HepG2 (cell line): ENCODE data around the gene SAPCD2. TPM values are rescaled to one million over a fixed set of nuclear protein-coding genes. Genes with fewer than 3 reads are reported as not detected.

Source experiments
- ATAC-seq: fragments of 200-7000 bp; cut with Tn5 transposase; 3 replicates; pipeline ENCODE4 v1.9.1; 2020; ENCODE audit warnings: mild to moderate bottlenecking, moderate library complexity
- BruUV-seq: library from RNA; stranded (reverse); fragments of 400-500 nt; replicated peaks from 2 replicates; lab custom pipeline; 2021; lab: Mats Ljungman, UMichigan
- CTCF ChIA-PET: fragments of 300-600 bp; formaldehyde crosslinking; extraction: SDS; loops from one replicate; lab custom pipeline; 2021; ENCODE audit warnings: low total read pairs, inconsistent platforms, low intra/inter-chr PET ratio; lab: Yijun Ruan, JAX
- POLR2A ChIA-PET: fragments of 350-600 bp; sonication (Branson Sonifier 250); formaldehyde crosslinking; loops from one replicate; lab custom pipeline; 2020; ENCODE audit warnings: antibody characterized with exemption, inconsistent platforms; lab: Yijun Ruan, JAX
- DNase-seq: peaks from one replicate; pipeline ENCODE4 v3.0.0-alpha.2; 2015; ENCODE audit warnings: low spot score
- FAIRE-seq: peaks from 3 replicates; lab custom pipeline; 2011; peaks lifted over from hg19 to GRCh38; lab: Jason Lieb, UNC
- H2AFZ ChIP-seq: one replicate; pipeline ENCODE4 v1.6.1; 2011; ENCODE audit warnings: low read length, inconsistent platforms
- H3K27ac ChIP-seq: fragments of 300-600 bp; 3 replicates; pipeline ENCODE4 v1.8.0; 2011; ENCODE audit warnings: mixed run types, mild to moderate bottlenecking, mixed read lengths, low read length, inconsistent platforms; ENCODE audit not compliant: insufficient read depth; ENCODE audit errors: extremely low read length
- H3K27me3 ChIP-seq, 2 experiments: fragments of 200-600 bp in 1 of 2; 2 replicates in 1 of 2; 3 replicates in 1 of 2; pipeline versions ENCODE4 v1.6.0 to v1.8.0; 2011; ENCODE audit warnings: low read length in 2 of 2, mild to moderate bottlenecking in 2 of 2, moderate library complexity in 2 of 2, inconsistent platforms in 1 of 2; ENCODE audit not compliant: insufficient read depth in 2 of 2, control insufficient read depth in 1 of 2
- H3K36me3 ChIP-seq, 2 experiments: fragments of 200-600 bp in 1 of 2; replicated peaks in 1 of 2; 2 replicates in 1 of 2; 3 replicates in 1 of 2; pipeline versions ENCODE4 v1.5.1 to v1.8.0; 2011; ENCODE audit warnings: low read length in 2 of 2, inconsistent platforms in 1 of 2; ENCODE audit not compliant: insufficient read depth in 2 of 2, control insufficient read depth in 1 of 2
- H3K4me1 ChIP-seq: 2 replicates; pipeline ENCODE4 v1.5.1; 2012; ENCODE audit warnings: low read length, inconsistent platforms; ENCODE audit not compliant: insufficient read depth
- H3K4me2 ChIP-seq: 2 replicates; pipeline ENCODE4 v1.6.0; 2011; ENCODE audit warnings: low read depth, low read length, inconsistent platforms
- H3K4me3 ChIP-seq, 3 experiments: fragments of 200-600 bp in 1 of 3; sonication (generic), shearing (Covaris generic) in 1 of 3; replicated peaks in 1 of 3; 2 replicates each; pipeline ENCODE4 v1.5.1; 2011 to 2016; ENCODE audit warnings: low read length in 3 of 3, inconsistent platforms in 2 of 3, low read depth in 2 of 3, mild to moderate bottlenecking in 2 of 3, control low read depth in 1 of 3, mixed read lengths in 1 of 3; ENCODE audit not compliant: insufficient read depth in 1 of 3
- H3K79me2 ChIP-seq: one replicate; pipeline ENCODE4 v1.6.1; 2011; ENCODE audit warnings: low read length, inconsistent platforms; ENCODE audit not compliant: insufficient read depth
- H3K9ac ChIP-seq: 2 replicates; pipeline ENCODE4 v1.6.0; 2011; ENCODE audit warnings: mild to moderate bottlenecking, low read depth, low read length, inconsistent platforms; ENCODE audit not compliant: insufficient read depth
- H3K9me3 ChIP-seq: 2 replicates; pipeline ENCODE4 v1.5.1; 2012; ENCODE audit warnings: mild to moderate bottlenecking, low read length
- H4K20me1 ChIP-seq: 2 replicates; pipeline ENCODE4 v1.6.0; 2011; ENCODE audit warnings: inconsistent platforms, mild to moderate bottlenecking, low read length, moderate library complexity; ENCODE audit not compliant: insufficient read depth
- EZH2 ChIP-seq: conservative IDR thresholded peaks from 2 replicates; pipeline ENCODE4 v1.6.1; 2012; ENCODE audit warnings: mild to moderate bottlenecking, low read depth, low read length, moderate library complexity
- FOXK2 ChIP-seq: fragments of 450-650 bp; IDR thresholded peaks from 2 replicates; pipeline ENCODE4 v1.6.1; 2016
- PRPF4 ChIP-seq: fragments of 200-400 bp; formaldehyde crosslinking; IDR thresholded peaks from 2 replicates; pipeline ENCODE4 v1.6.1; 2016; ENCODE audit warnings: low read length, low read depth; ENCODE audit not compliant: poor library complexity, severe bottlenecking
- RAD21 ChIP-seq: fragments of 450-650 bp; formaldehyde crosslinking; IDR thresholded peaks from 2 replicates; pipeline ENCODE4 v1.5.0; 2020; ENCODE audit warnings: mild to moderate bottlenecking
- RNF219 ChIP-seq: sonication (generic); formaldehyde crosslinking; IDR thresholded peaks from 2 replicates; pipeline ENCODE4 v1.5.0; 2020; ENCODE audit warnings: mild to moderate bottlenecking, missing genetic modification reagents
- SMARCE1 ChIP-seq: fragments of 450-650 bp; IDR thresholded peaks from 2 replicates; pipeline ENCODE4 v1.6.1; 2017; ENCODE audit warnings: borderline replicate concordance
- ZNF17 ChIP-seq: sonication (generic); formaldehyde crosslinking; IDR thresholded peaks from 2 replicates; pipeline ENCODE4 v1.5.0; 2020; ENCODE audit warnings: mild to moderate bottlenecking, missing genetic modification reagents
- ZNF30 ChIP-seq: sonication (generic); formaldehyde crosslinking; IDR thresholded peaks from 2 replicates; pipeline ENCODE4 v1.5.0; 2020; ENCODE audit warnings: mild to moderate bottlenecking, missing genetic modification reagents
- ZNF646 ChIP-seq: sonication (generic); formaldehyde crosslinking; IDR thresholded peaks from 2 replicates; pipeline ENCODE4 v1.9.0; 2021; ENCODE audit warnings: mild to moderate bottlenecking, missing genetic modification reagents
- ZNF713 ChIP-seq: sonication (generic); formaldehyde crosslinking; IDR thresholded peaks from 2 replicates; pipeline ENCODE4 v1.4.0; 2020; ENCODE audit warnings: mild to moderate bottlenecking, missing genetic modification reagents
- ZNF737 ChIP-seq: sonication (generic); formaldehyde crosslinking; IDR thresholded peaks from 2 replicates; pipeline ENCODE4 v1.5.0; 2020; ENCODE audit warnings: missing genetic modification reagents, mild to moderate bottlenecking, borderline replicate concordance
- ZNF75D ChIP-seq: sonication (generic); formaldehyde crosslinking; IDR thresholded peaks from 2 replicates; pipeline ENCODE4 v1.8.1; 2023; ENCODE audit warnings: missing genetic modification reagents, mild to moderate bottlenecking, borderline replicate concordance
- WGBS: methylation state at CpG from one replicate; pipeline ENCODE4 v1.1.6; 2017; ENCODE audit warnings: low lambda C conversion rate; 5-methylcytosine and 5-hydroxymethylcytosine counted together
- in situ Hi-C: cut with HindIII; loops from 2 replicates; pipeline ENCODE4 v1.10.0; 2017; ENCODE audit warnings: low pct_unique_long_range_greater_than_20kb; ENCODE audit not compliant: extremely low pct_ligation_motif_present
- intact Hi-C: fragments of 100-400 bp; cut with micrococcal nuclease; formaldehyde crosslinking; loops from one replicate; pipeline ENCODE4 v1.10.0; 2022; ENCODE audit not compliant: unreplicated experiment
- polyA plus RNA-seq, 8 experiments: library from polyadenylated mRNA; depleted of rRNA in 3 of 8; stranded (reverse) in 7 of 8; unstranded in 1 of 8; fragments of >200 nt; fragmentation: Illumina TruSeq in 4 of 8; extraction: Trizol in 4 of 8; gene quantifications; 2 replicates each; pipeline versions ENCODE4 v1.2.1 to v1.2.3, GENCODE V29; 2011 to 2016; ENCODE audit warnings: low read depth in 4 of 8, missing spikeins in 1 of 8, mixed read lengths in 1 of 8; ENCODE audit not compliant: insufficient read depth in 1 of 8
- total RNA-seq, 5 experiments: library from RNA; depleted of rRNA; stranded (reverse); fragments of >200 nt; fragmentation: Illumina TruSeq; extraction: Trizol; gene quantifications; 2 replicates each; pipeline ENCODE4 v1.2.3, GENCODE V29; 2016; ENCODE audit warnings: low read depth in 1 of 5
- TF ChIP-seq, protein P1 (sequence below): IDR thresholded peaks from 2 replicates; pipeline ENCODE4 v1.6.1; 2012; ENCODE audit warnings: inconsistent platforms

SAPCD2 gene
- total and polyA plus RNA-seq, 2 of the 13 experiments (the other 11 are each of a cell fraction or from before 2014, with no cell fraction given) = 21.9 to 42.8 TPM

GRCh38 chr9:137082925-137083290 is 12.6 kb upstream of the SAPCD2 start:
- no peaks in the 10 kb centered on the region; a peak in 1 of 5 replicates for H3K27me3 ChIP-seq
- H3K4me1 ChIP-seq = peaks cover 47% of the 10 kb centered on the region
- no peaks in the 10 kb centered on the region for H3K9me3 ChIP-seq
- no peak overlapping the region for H3K4me2 ChIP-seq
- H2AFZ ChIP-seq = no peak overlapping the region
- intact Hi-C loops = no loop called here
- TF ChIP-seq ZNF646 (CRISPR knock-in tag) = no peak
- TF ChIP-seq ZNF75D (CRISPR knock-in tag) = no peak
- TF ChIP-seq, protein P1, sequence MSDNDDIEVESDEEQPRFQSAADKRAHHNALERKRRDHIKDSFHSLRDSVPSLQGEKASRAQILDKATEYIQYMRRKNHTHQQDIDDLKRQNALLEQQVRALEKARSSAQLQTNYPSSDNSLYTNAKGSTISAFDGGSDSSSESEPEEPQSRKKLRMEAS = no peak
- TF ChIP-seq ZNF713 (CRISPR knock-in tag) = no peak
- TF ChIP-seq FOXK2 = no peak
- no peak for TF ChIP-seq ZNF737 (CRISPR knock-in tag)
- TF ChIP-seq ZNF17 (CRISPR knock-in tag) = no peak
- no peak for TF ChIP-seq PRPF4
- TF ChIP-seq RNF219 (CRISPR knock-in tag) = no peak
- TF ChIP-seq RAD21 = no peak
- no peak for TF ChIP-seq SMARCE1
- TF ChIP-seq EZH2 = no peak
- TF ChIP-seq ZNF30 (CRISPR knock-in tag) = no peak
- TF ChIP-seq, all 625 proteins: peak for 0
- BruUV-seq = no TSS peak
- no peak for DNase-seq
- Histone ChIP-seq H4K20me1 (no peaks in the 10 kb centered on the region), H3K27ac (no peak overlapping the region), H3K4me3 (no peak overlapping the region), H3K9ac (no peak overlapping the region), H3K79me2 (peaks cover 3% of the 10 kb centered on the region), H3K36me3 (peaks cover 9 to 16% of the 10 kb centered on the region in 2 experiments; a peak in 4 of 5 replicates)
- no peak for FAIRE-seq
- 91% methylated on average over 7 of the region's 8 CpGs for WGBS
- ChIA-PET CTCF (no interaction called here), POLR2A (interaction anchor here (1.1 to 6.4 kb wide), 6 partner anchors 13 to 195 kb away, joined by 3 to 105 read pairs (median 6); partner anchors contain the start of genes SAPCD2, TOR4A and TUBB4B)
- in situ Hi-C loops = no loop called here
- no peak for ATAC-seq
